NCI-H748 (cell line): ENCODE results near the gene PLA2G4A.
A peak's percentile ranks its signal among the peaks of the same experiment; 100 is the strongest.

Source experiments
- DNase-seq: peaks from one replicate; lab custom pipeline; 2025; ENCODE audit not compliant: unreplicated experiment; lab: John Stamatoyannopoulos, UW

The PLA2G4A gene

DNA sequence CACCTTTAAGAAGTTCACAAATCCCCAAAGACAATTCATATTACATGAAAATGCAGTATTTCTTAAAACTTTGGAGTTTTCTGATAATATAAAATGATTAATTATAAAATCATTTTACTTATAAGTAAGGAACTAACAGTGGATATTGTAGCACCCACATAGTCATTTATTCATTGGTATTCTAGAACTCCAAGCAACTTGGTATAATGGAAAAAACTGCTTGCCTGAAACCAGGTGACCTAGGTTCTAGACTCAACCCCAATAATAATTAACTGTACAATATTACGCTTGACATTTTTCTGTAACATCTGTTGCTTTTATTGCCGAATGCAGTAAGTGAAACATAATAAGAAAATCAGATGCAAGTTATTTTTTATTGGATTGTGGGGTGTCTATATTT, 2.4 kb downstream of the PLA2G4A start:
- no peak for DNase-seq

DNA sequence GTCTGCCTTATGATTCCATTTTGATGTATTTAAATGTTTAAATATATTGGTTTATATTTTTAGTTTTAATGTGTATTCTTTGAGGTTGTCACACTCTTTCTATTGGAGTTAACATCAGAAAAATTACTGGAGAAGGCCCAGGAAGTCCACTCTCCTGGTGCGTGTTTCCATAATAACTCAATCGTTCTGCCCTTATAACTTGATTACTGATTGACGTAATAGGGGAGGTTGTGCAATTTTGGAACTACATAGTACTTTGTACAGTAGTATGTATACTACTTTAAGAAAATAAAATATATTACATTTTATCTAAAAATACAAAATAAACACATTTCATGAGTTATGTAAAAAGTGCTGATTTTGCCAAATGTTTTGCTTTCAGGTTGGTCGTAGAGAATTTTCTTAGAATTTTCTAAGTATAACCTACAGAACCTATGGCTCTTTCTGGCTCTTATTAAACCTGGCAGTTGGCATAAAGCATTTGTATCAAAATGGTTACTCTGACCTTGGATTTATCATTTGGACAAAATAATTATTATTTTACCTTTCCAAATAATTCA, 5.7 kb downstream of the PLA2G4A start:
- no peak for DNase-seq

DNA sequence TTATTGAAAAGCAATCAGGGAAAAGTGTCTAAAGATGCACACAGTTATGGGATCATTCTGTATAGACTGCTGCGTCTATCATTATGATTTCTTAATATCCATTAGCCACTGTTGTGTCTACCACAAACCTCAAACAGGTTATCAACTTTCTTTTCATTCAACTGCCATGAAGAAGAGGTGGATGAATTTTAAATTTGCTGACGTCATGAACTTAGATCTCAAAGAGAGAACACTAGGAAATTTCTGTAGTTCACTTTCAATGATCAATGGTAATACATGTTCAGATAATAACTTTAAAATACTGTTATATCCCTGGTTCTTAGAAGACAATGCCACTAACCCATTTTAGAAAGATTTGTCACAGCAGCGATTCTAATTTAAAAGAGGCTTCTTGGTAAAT, 6.7 kb downstream of the PLA2G4A start:
- DNase-seq: no peak

DNA sequence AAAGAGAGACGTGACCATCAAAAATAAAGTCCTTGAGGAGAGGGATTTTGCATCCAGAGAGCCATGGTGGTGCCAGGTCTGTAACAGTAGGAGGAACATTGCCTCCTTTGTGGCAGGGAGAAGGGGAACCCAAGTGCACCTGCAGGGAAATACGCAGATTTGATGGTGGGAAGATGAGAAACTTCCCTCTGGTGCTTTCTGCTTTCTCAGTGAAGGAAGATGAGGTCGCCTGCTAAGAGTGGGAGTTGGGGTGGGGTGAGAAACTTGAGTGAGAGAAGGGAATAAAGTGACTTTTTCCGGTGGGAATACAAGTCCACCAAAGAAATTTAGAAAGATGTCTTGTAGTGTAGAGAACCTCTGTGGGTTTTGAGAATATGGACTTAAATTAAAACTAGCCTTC, 9.1 kb downstream of the PLA2G4A start:
- no peak for DNase-seq

DNA sequence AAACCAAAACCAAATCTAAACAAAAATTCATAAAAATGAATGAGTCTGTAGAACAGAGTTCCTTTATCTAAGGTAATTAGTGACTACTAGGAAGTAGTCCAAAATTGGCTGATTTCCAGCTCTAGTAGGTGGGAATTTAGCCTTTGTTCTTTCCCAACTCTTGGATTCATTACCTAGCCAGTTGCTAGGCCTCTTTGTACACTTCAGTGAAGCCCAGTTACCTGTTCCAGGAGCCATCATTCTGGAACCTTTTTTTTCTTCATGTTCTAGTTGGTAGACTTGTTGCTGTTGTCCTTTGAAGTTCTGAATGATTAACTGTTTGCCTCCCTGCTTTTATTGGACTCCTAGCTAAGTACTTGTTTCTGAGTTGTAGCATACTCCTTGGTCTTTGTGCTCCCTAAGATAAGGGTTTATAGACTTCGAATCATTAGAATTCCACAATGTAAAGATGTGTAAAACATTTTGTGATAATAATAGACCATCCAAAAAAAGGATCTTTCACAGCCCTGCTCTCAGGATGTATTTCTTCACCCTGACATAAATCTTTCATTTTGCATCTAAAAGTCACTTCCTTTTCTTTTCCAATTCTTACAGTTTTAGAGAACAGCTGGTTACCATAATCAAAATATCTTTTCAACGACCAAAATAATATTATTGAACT, 9.8 kb downstream of the PLA2G4A start:
- DNase-seq: peak; percentile 45

DNA sequence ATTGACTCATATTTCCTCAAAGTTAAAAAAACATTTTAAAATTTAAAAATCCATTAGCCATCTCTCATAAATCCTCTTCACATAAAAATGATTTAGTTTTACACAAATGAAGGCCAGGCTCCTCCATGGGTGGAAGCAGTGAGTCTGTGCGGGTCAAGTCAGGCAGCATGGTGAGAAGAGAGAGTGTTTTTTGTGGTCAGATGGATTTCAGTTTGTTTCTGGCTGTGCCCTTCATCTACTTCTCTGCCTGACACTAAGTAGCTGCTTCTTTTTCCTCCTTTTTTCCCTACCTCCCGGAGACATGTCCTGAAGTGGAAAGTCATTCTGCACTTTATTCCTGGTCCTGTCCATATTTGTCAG, 10.3 kb downstream of the PLA2G4A start:
- DNase-seq: no peak

DNA sequence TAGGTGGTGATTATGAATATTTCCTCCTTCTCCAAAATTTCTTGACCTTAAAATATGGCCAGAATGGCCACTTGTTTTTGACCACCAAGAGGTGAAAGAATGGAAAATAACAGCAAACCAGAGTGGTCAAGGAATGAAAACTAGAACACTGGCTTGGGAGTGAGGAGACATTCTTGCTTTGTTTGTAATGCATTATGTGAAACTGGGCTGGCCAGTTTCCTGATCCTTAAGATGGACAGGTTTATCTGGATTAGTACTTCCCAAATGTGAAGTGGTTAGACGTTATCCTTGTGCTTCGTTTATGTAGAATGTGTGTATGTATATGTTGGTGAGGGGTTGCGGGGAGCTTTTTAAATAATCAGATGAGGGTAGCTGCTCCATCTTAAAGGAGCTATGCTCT, 12.8 kb downstream of the PLA2G4A start:
- DNase-seq: no peak

DNA sequence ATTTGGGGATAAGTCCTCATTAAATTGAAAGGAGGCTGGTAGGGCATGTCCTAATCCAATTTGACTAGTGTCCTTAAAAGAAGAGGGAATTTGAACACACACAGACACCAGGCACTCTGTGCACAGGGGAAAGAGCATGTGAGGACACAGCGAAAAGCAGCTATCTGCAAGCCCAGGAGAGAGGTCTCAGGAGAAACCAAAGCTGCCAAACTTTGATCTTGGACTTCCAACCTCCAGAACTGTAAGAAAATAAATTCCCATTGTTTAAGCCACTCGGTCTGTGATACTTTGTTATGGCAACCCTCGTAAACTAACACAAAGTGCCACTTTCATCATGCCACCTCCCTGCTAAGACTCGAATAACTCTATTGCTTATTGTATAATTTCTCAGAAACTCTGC, 13.8 kb downstream of the PLA2G4A start:
- no peak for DNase-seq

DNA sequence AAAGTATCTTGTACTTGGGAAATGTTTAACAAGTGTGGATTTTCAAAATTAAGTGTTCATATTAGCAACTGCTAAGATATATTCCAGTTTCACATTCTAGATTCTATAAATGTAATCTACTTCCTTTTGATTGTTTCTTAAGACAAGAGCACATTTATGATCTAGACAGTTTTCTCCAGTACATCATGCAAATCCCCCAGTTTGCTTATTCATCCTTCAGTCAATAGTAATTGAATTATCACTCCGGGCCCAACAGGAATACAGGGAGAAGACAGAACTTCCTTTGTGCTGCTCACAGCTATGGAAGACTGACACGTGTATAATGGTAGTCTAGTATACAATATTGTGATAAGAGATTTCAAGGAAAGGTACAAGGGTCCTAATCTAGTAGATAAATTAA, 14.5 kb downstream of the PLA2G4A start:
- no peak for DNase-seq

DNA sequence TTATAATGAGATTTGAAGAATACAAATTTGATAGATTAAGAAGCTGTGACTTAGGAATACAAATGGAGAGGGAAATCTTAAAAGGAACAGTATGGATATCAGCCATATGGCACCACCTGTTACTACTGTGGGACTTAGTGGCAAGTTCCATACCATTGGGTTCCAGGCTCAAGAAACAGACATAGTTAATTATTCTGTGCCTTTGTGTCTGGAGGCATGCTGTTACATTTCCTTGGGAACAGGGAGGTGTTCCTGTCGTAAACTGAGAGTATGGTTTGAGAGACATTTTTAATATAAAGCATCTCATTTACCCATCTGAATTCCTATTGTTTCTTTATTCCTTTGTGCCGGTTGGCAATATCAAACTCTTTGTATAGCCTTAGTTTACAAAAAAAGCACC, 15.2 kb downstream of the PLA2G4A start:
- DNase-seq: no peak

DNA sequence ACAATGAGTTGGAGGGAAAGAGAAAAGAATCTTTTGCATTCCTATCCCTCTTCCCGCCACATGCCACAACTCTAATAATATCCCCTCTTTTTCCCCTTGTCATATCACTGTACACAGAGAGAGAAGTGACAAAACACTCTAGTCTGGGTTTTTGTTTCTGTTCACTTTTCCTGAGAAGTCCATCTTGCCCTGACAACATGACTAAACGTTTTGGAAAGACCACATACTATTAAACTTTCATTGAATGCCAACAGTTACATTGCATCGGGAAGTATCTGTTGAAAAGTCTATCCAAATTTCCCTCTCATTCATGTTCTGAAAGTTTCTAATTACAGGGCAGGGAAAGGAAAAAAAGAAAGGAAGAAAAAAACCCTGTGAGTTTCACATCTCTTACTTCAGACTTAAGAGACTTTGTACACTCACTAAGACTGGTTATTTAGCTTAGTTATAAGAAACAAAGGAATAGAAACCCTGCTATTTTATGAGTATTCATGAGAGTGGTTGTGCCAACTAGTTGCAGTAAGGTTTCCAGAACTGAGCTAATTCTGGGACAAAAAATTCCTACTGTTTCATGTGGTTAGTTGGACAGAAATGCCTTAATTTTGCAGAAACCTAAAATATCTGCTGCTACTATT, 16.9 kb downstream of the PLA2G4A start:
- DNase-seq: no peak

DNA sequence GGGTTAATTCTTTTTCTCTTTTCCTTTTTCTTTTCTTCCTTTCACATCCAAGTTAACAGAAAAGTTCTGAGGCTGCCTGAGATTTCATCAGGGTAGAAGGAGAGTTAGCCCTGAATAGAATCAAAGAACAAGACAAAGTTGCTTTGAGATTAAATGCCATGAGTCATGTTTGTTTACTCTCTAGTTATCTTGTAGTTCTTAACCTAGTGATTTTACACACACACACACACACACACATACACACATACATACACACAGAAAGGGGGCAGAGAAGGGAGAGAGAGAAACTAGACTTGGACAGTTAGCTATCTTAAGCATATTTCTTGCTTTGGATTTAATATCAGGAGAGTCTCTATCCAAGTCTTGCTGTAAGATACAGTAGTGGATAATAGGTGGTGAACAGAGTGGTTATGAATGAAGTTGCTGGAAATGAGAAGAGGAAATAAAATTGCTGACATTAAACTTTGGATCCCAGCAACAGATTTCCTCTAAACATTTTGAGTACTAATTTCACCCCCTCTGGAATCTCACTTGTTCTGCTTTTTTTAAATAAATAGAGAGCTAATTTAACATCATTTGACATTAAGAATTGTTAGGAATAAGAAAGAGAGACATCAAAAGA, 19.9 kb downstream of the PLA2G4A start:
- DNase-seq: no peak

DNA sequence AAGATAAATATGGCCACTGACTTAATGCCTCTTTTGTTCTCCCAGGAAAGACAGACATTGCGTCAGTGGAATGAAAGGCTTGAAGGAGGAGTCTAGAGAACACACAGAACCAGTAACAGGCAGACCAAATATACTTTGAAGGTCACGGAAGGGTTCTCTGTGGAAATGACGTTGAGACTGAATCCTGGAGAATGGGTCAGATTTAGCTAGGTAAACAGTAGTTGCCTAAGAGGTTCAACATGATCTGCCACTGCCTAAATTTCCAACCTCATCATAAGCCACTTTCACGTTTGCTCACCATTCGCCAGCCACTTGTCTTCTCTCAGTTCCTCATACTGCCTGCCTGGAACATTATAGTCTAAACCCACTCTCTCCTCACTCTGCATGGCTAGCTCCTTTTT, 20.5 kb downstream of the PLA2G4A start:
- no peak for DNase-seq

DNA sequence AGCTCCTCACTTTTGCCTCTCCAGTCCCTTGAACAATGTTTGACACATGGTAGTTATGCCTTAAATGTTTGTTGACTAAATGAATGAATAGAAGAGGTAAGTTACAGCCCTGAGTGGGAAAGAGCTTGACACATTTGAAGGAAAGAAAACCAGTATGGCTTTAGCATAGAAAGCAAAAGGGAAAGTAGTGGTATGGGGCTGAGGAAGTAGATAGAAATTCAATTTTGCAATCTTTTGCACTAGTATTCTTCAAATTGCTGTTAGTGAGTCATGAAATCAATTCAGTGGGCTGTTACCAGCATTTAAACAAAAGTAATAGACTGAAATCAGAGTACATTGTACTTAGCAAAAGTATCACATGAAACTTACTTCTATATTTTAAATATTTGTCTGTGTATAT, 21.1 kb downstream of the PLA2G4A start:
- no peak for DNase-seq

DNA sequence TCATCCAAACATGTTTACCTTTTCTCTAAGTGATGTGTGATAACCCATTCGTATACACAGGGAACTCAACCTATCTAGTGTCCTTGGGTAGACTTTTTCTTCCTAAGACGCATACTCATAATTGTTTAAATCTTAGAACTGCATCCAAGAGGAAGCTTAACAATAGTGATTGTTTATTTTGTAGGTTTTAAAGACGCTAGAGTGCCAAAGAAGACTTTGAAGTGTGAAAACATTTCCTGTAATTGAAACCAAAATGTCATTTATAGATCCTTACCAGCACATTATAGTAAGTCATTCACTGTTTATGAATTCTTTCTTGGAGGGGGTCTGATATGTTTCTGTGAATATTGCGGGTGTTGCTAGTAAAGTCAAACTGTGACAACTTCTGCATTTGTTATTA, 25.4 kb downstream of the PLA2G4A start:
- no peak for DNase-seq

DNA sequence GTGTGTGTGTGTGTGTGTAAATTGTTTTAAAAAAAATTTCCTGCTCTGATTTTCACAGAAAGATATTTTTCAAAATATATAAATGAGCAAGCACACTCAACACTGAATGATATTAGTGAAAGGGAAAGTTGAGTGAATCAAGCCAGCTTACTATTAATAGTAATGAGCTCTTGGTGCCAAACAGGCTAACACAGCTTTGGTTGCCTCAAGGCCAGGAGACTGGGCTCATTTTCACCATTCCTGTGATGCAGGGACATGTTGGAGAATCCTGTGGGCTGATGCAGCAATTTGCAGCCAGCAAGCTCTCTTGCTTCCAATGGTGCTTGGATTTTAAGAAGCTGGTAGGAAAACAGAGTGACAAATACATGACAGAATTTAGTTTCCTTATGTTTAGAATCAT, 30.2 kb downstream of the PLA2G4A start:
- no peak for DNase-seq

DNA sequence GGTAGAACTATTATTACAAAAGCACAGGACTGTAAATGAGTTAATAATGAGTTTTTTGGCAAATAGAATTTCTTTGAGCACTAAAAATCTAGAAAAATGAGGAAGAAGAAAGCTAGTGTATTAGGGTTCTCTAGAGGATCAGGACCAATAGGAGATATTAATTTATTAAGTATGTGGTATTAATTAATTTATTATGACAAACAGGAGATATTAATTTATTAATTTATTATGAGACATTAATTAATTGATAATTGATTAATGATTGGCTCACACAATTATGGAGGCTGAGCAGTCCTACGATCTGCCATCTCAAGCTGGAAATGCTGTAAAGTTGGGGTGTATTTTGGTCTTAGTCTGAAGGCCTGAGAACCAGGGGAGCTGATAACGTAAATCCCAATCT, 31.2 kb downstream of the PLA2G4A start:
- DNase-seq: no peak

DNA sequence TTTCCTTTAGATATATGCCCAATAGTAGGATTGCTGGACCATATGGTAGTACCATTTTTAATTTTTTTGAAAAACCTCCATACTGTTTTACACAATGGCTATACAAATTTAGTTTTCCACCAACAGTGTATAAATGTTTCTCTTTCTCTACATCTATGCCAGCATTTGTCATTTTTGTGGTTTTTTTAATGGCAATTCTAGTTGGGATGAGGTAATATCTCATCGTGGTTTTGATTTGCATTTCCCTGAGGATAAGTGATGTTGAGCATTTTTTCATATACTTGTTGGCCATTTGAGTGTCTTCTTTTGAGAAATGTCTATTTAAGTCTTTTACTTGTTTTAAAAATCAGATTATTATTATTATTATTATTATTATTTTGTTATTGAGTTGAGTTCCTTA, 35.5 kb downstream of the PLA2G4A start:
- no peak for DNase-seq

DNA sequence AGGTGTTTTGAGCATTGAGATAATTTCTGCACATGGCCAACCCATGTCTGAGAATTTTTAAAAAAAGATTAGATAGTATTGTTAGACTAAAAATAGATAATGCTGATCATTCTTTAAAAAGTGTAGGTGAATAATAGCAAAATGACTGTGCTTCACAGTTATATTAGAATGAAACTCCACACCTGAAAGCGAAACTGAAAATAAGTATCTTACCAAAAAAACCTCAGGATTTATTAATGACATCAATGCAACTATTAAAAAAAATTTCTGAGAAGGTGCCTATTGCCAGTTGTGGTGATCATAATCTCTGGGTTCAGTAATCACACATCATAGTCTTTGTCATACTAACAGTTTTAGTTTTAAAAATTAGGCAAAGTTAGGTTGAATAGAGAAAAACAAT, 36.5 kb downstream of the PLA2G4A start:
- DNase-seq: no peak

DNA sequence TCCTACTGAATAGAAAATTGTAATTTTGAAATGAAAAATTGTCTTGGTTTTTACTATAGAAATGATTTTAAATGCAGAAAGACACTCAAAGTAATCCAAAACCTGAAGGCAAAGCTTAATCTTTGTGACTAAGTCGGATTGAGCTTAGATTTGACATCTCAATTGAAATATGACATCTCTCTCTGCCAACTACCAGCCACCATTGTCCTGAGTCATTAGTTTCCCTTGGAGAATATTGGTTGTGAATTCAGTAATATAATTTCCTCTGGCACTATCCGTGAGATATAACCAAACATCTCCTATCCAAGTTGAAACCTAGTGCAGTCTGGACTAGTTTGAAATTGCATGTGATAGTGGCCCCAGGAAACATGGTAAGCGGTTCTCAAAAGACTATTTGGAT, 37.1 kb downstream of the PLA2G4A start:
- DNase-seq: no peak

DNA sequence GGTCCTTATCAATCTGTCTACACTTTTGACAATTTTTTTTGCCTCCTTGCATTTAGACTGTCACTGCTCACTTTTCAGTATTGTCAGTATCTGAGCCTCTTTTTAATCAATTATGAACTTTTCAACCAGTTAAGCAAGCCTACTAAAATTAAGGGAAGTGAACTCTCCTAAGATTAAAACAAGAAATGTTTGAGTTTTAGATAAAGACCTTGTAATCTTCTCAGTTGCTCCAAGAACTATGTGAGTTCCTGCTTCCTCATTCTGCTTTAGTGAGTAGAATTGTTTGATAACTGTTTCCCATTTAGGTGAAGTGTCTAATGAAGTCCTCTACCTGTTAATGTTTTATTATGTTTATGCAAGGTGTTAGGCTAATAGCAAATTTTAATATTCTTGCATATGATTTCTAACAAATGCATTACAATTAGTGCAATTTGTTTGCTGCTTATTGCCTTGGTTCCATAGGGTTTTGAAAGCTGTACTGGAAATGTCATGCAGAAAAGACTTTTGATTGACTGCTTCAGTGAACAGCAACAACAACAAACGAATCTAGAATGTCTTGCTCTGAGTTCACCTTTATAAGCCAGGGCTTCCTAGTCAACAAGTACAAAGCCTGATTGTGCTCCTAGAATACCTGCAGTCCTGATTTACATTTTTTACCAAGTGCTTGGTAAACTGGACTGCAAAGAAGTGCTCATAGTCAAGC, 40.9 kb downstream of the PLA2G4A start:
- DNase-seq: no peak

DNA sequence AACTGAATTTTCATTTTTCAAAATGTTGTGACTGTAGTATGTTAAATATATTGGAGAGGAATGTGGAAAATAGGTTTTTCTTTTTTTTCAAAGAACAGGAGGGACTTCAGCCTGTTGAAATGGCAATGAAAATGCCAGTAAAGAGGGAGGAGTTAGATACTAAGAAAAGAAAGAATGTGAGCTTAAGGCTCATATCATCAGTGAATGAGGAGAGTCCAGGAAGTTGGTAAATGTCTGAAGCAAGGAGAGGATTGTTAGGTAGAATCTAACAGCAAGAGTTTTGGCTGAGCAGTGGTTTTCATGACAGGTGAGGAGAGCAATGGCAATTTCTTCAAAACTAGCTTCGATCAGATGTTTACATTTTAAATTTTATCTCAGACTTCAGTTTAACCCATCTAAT, 43.0 kb downstream of the PLA2G4A start:
- DNase-seq: no peak
